ENCODE data around the gene RCCD1.
"Not testable (repeated sequence)": the region's sequence is repeated elsewhere in the genome, so short reads cannot be mapped to it uniquely, and the experiment has no call there.

The RCCD1 gene

DNA sequence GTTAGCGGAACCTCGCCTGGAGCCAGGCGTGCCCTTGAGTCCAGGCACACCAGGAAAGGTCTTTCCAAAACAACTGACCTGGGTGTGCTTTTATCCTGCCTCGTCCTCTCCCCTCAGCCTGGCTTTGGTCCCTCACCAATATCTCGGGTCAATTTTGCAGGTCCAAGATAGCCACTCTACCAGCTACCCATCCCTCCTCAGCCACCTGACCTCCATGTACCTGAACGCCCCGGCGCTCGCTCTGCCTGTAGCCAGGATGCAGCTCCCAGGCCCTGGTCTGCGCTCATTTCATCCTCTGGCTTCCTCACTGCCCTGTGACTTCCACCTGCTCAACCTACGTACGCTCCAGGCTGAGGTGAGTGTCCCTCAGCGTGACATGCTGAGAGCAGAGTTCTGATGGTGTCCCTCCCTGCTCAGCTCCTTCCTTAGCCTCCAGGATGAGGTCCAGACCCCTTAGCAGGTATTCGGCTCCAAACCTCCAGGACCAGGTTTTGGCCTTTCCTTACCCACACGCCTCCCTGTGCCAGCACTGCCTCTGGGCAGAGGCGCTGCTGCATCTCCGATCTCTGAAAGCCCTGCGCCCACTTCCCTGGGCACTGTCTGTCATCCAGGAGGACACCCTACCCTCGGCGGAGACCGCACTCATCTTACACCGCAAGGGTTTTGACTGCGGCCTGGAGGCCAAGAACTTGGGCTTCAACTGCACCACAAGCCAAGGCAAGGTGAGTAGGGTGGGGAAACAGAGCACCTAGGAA, 36.5 kb upstream of the RCCD1 start:
- no peak for DNase-seq (ENCODE audit: low spot score)

DNA sequence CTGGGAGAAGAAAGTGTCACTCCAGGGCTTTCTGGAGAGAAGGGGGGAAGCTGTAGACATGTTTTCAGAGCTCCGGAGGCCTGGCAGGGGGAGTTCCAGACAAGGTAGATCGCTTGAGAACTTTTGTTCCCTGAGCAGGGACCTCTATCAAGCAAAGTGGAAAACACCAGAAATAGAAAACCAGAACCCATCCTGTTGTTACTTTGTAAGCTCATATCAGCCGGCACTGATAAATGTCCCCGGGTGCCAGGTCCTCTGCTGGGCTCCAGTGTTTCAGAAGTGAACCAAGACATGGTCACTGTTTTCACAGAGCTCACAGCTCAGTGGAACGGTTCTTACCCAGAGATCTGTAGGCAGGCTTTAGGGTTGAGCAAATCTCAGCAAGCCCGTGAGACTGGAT, 35.8 kb upstream of the RCCD1 start:
- DNase-seq (ENCODE audit: low spot score): no peak

DNA sequence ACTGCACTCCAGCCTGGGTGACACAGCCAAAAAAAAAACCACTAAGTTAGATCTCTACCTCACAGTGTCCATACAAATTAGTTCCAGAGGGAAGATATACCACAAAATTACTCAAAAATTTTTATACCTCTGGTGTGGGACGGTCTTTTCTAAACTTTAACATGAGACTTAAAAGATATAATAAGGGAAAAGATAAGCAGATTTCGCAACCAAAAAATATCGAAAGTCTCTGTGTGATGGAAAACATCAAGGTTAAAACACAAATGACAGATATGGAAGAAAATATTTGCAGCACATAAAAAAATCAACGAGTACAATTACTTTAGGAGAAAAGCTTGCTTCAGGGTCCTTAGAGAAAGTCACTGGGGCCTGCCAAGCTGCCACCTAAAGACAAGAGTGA, 32.8 kb upstream of the RCCD1 start:
- DNase-seq (ENCODE audit: low spot score): no peak

DNA sequence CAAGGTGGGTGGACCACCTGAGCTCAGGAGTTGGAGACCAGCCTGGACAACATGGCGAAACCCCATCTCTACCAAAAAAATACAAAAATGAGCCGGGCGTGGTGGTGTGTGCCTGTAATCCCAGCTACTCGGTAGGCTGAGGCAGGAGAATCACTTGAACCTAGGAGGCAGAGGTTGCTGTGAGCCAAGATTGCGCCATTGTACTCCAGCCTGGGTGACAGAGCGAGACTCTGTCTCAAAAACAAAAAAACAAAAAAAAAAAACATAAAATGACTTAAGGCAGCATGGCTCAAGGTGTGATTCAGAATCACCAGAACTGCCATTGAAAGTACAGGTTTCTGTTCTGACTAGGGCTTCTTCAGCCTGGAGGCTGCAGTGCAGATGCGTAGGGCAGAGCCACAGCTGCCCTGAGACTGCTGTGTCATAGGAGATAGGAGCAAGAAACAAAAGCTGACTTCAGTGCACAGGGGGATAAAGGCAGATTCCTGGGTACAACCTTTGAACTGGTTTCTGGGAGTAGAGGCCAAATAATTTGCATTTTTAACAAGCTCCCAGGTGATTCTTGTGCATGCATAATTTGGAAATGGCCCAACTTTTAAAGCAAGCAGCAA, 31.9 kb upstream of the RCCD1 start:
- not testable (repeated sequence) for DNase-seq (ENCODE audit: low spot score)

DNA sequence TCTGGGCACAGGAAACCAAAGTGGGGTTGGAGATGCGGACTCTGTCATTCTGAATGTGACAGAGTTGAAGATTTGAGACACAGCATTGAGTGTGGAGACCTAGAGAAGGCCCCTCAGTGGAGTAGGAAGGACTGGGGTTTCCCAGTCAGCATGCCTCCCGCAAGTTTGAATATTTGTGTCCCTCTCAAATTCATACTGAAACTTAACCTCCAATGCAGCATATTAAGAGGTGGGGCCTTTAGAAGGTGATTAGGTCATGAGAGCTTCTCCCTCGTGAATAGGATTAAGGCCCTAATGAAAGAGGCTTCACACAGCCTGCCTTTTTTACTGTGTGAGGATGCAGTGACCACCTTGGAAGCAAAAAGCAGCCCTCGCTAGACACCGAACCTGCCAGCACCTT, 30.3 kb upstream of the RCCD1 start:
- DNase-seq (ENCODE audit: low spot score): no peak

DNA sequence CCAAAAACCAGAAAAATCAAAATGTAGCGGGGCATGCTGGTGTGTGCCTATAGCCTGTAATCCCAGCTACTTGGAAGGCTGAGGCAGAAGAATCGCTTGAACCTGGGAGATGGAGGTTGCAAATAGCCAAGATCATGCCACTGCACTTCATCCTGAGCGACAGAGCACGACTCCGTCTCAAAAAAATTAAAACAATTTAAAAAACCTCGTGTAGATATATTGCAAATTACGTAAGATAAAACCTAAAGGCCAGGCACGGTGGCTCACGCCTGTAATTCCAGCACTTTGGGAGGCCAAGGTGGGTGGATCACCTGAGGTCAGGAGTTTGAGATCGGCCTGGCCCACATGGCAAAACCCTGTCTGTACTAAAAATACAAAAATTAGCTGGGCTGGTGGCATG, 27.9 kb upstream of the RCCD1 start:
- DNase-seq (ENCODE audit: low spot score): not testable (repeated sequence)

DNA sequence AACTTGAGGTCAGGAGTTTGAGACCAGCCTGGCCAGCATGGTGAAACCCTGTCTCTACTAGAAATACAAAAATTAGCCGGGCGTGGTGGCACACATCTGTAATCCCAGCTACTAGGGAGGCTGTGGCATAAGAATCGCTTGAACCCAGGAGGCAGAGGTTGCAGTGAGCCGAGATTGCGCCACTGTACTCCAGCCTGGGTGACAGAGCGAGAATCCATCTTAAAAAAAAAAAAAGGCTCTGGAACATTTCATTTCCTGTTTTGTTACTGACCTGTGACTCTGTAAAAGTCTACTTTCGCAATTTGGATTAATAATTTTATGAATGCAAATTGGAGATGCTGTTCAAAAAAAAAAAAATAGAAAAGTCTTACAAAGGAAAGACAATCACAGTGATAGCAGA, 26.6 kb upstream of the RCCD1 start:
- not testable (repeated sequence) for DNase-seq (ENCODE audit: low spot score)

DNA sequence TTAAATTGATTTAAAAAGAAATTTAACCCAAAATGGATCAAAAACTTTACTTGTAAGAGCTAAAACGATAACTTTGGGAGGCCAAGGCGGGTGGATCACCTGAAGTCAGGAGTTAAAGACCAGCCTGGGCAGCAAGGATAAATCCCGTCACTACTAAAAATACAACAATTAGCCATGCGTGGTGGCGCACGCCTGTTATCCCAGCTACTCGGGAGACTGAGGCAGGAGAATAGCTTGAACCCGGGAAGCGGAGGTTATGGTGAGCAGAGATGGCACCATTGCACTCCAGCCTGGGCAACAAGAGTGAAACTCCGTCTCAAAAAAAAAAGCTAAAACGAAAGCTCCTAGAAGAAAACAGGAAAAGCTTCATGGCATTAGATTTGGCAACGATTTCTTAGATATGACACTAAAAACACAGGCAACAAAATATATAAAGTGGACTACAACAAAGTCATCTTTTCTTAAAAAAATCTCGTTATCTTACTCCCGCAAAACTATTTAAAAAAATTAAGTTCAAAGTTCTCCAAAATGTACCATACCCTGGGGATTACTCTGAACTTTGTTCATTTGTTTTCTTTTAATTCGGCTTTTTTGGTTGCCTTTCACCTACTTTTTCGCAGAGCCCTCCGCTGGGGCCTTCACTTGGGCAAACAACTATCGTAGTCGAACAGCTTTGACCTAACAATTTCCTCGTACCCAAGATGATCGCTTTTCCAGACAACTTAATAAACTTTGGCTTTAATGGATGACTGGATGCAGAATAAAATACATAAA, 25.3 kb upstream of the RCCD1 start:
- no peak for DNase-seq (ENCODE audit: low spot score)

DNA sequence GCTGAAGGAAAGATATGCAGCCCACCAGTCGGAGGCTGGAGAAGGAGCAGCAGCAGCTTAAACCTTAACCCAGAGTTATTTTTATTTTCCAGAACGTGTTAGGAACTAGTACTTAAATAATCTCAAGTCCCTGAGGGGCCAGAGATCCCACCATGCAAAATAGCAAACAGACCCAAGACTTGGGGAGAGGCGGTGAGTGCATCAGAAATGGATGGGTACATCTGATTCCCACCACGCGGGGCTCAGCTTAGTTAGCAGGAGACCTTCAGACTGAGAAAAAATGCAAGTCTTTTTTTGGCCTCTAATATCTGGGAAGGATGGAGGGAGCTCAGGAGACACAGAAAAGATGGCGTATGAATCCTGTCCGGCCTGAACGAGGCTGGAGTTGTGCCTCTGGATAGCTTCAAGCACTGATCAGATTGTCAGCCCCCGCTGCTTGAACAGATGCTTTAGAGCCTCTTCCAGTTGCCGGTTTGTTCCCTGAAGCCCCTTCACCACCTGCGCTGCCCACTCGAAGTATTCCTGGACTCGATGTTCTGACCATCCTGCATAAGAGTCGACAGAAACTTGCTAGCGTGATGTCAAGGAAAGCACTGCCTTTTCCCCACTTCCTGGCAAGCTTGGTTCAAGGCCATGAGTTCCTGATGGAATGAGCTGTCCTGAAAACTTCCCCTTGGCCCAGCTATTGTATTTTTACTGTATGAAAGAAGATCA, 23.7 kb upstream of the RCCD1 start:
- no peak for DNase-seq (ENCODE audit: low spot score)

DNA sequence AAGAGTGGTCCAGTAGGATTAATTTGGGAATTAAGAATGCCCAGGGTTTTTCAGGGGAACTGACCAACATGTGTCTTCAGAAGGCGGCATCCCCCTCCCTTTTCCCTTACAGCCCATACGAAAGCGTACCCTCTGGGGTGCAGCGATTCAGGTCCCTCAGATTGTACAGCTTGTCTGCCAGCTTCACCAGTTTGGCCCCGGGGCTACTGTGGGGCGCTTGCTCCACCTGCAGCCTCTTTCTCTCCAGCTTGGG, 23.2 kb upstream of the RCCD1 start:
- DNase-seq (ENCODE audit: low spot score): no peak

DNA sequence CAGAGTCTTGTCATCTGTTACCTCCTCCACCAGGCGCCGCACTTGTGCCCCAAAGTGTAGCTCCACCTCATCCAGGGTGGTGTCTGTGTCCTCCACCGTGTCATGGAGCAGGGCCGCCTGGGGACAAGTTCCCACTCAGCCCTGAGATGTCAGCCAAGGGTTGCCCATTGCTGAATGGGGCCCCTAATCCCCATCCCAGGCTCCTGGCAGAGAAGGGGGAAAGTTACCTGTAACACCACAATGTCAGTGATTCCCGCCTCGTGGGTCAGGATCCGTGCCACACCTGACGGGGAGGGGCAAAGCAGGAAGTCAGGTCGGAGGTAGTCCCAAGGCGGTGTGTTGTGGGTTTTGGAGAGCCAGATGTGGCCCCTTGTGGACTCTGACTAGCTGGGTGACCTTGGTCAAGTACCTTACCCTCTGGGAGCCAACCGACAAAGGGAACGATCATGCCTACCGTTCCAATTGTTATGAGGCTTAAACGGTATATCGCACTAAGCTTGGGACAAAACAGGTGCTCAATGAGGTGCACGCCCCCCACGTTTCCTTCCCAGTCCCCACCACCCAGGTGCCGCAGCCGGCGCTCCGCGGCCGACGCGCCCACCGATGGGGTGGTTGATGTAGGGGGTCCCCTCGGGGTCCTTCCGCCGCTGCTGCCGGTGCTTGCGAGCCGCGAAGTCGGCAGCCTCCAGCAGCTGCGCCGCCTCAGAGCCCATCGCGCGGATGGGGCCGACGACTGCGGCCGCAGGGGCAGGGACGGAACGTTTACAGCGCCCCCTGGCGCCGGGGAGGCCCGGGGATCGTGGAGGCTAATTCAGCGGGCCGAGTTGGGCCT, 22.6 kb upstream of the RCCD1 start, which contains the start of gene HDDC3:
HDDC3 (minus strand) TSS at position 722 of the 832 bp plus-strand sequence; CDS start at position 713, 9 bp downstream.
- DNase-seq (ENCODE audit: low spot score): peak; percentile 86

DNA sequence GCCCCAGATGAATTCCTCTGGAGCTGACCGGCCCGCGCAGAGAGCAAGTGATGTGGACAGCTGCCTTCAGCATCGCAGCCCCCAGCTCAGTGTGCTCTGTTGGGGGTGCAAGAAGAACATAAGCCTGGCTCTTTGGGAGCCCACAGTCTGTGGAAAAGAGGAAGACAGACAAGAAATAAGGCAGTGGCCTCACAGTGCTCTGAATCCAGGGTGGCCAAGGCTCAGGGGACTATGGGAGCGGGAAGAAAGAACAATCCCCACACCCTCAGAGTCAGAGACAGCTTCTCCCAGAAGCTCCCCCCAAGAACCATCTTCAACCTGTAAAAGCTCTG, 22.1 kb upstream of the RCCD1 start:
- no peak for DNase-seq (ENCODE audit: low spot score)

DNA sequence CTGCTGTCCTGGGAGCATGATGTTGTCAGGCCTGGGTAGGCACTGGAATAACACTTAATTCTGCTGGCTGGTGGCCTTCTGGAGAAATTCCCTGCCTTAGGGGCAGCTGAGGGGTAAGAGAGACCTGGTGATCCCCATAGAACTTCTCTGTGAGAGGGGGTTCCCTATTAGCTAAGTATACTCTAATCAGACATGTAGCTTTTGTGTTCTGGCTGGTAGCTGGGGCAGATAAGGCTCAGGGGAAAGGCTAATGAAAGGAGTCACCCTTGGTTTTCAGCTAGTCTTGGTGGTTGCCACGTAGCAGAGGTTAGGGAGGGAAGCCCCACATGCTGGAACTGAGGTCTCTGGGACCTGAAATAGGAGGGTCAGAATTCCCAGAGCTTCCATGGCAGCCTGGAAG, 21.4 kb upstream of the RCCD1 start:
- no peak for DNase-seq (ENCODE audit: low spot score)

DNA sequence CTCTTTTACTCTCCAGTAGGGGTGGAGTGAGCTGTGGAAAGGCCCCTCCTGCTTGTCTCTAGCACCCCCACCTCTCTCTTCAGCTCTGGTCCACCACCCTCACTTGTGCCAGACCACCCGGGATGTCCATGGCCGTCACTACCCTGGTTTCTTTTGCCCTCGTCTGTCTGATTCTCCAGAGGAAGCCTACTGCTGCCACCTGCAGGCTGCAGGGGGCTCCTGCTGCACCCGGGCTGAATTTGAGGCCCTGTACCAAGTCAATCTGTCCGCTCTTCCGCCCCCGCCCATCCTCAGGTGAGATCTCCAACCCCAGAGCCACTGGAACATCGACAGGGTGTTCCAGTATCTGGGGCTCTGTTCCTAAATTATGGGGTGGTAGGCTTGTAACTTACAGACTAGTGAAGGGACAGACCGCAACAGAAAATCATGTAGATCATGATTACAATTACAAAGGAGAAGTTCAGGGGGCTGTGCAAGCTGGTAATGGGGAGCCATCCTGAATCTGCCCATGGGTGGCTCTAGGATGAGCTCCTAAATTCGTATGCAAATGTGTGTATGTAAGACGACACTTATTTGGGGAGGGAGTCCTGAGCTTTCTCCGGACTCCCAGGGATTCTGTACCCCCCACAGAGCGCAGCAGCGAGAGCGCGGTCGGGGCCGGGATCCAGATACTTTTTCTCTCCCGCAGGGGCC, 20.3 kb upstream of the RCCD1 start:
- DNase-seq (ENCODE audit: low spot score): peak; percentile 87

DNA sequence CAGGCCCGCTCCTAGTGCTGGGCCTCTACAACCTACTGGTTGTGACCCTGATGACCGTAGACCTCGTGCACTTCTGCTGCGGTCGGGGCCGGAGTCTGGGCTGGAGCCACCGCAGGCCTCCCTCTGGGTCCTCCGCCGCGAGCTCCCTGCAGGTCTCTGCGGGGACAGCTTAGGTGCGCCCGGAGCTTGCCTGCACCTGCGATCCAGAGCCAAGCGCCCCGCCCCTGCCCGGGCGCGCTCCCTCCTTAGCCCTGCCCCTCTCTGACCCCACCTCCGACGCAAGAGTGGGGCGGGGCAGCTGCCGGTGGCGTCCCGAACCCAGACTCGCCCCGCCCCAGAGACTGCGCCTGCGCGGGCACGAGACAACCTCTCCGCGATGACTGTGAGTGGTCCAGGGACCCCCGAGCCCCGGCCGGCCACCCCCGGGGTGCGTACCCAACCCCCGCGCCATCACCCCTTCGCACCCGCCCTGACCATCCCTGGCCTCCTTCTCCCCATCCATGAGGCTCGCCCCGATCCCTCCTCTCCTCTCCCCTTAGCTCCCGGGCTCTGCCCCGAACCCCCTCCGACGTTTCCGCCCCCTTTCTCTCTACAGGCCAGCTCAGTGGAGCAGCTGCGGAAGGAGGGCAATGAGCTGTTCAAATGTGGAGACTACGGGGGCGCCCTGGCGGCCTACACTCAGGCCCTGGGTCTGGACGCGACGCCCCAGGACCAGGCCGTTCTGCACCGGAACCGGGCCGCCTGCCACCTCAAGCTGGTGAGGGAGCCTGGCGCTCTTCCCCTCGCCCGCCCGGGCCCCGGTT, 19.5 kb upstream of the RCCD1 start, which contains the start of gene UNC45A:
UNC45A (plus strand) TSS at position 337 of the 803 bp plus-strand sequence; CDS start at position 377, 40 bp downstream.
- DNase-seq (ENCODE audit: low spot score): peak; percentile 88

DNA sequence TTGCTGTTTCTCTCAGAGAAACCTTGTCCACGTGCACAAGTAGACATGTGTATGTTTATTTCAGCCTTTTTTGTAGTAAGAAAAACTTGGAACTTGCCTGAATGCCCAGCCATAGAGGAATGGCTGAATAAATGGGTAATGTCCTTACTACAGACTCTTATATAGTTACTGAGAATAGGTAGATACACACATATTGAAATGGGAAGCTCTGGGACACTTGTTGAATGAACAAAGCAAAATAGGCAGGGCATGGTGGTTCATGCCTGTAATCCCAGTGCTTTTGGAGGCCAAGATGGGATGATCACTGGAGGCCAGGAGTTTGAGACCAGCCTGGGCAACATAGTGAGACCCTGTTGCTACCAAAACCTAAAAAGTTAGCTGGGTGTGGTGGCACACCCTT, 17.9 kb upstream of the RCCD1 start:
- no peak for DNase-seq (ENCODE audit: low spot score)

DNA sequence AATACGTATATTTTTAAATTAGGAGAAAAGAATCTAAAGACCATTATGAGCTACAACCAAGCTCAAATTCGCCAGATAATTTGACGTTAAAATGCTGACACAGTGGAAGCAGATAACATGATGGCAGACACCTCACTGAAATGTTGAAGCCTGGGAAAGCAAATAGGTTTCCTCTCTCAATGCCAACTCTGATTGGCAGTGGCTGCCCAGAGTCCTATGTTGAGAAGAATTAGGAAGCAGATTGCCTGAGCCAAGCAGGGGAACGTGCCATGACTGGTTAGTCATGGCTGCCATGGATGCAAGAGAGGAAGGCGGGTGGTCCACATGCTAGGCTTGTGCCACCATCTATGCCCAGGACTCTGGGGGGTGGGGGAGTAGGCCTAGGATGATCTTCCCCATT, 16.4 kb upstream of the RCCD1 start:
- DNase-seq (ENCODE audit: low spot score): no peak

DNA sequence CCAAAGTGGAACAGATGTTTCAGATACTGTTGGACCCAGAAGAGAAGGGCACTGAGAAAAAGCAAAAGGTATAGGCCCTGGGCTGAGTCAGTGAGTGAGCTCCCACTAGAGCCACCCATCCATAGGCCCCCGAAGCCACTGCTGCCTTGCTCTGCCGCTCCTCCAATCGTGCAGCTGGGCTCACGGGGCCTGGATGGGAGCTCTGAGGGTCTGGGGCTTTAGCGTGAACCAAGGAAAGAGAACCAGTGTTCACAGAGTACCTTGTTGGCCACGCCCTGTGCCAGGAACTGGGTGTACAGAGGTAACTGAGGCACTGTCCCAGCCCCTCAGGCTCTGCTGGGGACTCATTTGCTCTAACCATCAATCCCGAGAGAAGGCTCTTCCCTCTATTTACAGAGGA, 14.9 kb upstream of the RCCD1 start:
- no peak for DNase-seq (ENCODE audit: low spot score)

DNA sequence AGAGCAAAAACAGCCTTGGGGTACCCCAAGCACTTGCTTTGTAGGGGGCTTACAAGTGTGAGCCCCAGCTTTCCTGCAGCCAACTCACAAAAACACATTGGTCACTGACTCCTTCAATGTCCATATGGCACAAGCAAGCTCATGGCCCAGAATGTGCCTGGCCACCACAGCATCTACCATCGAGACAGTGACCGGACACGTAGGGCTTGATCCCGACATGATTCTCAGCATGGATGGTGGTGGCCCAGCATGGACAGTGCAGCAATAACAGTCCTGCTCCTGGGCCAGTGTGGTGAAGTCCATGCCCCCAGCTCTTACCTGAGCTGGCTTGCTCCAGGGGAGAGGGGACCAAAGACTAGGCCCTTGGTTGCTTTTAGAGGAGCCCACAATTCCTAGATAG, 13.6 kb upstream of the RCCD1 start:
- no peak for DNase-seq (ENCODE audit: low spot score)

DNA sequence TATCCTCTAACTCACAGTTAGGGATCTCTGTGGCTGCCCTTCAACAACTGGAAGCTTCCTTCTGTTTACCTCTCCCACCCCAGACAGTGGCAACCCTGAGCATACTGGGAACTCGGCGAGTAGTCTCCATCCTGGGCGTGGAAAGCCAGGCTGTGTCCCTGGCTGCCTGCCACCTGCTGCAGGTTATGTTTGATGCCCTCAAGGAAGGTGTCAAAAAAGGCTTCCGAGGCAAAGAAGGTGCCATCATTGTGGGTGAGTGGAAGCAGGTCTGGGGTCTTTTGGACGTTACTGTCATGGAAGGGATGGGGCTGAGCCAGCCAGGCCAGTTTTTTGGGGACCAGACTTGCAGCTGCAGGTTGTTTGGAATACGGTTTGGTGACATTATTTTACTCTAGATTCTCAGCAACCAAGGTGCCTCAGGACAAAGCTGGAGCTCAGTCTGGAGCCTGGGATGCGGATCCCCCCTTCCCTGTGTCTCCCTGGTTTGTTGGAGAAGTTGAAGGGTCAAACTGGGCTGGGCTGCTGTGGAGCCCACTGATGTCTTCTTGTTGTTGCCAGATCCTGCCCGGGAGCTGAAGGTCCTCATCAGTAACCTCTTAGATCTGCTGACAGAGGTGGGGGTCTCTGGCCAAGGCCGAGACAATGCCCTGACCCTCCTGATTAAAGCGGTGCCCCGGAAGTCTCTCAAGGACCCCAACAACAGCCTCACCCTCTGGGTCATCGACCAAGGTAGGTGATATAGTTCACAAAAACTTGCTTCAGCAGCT, 12.1 kb upstream of the RCCD1 start:
- DNase-seq (ENCODE audit: low spot score): no peak

Measured in kidney capillary endothelial cell (primary cell).